Body of pancreas (tissue), 4 donors: ENCODE results near the gene AGAP1.

ENCODE experiments used
- POLR2A ChIP-seq, 3 donors: fragments of 450-650 bp; IDR thresholded peaks; one replicate each; pipeline ENCODE4 v1.6.1; 2016; ENCODE audit warnings: antibody characterized with exemption in 3 of 3, mild to moderate bottlenecking in 2 of 3
- TF ChIP-seq, protein P1 (sequence below), 7 experiments: fragments of 450-650 bp in 4 of 7; fragments of 200-600 bp in 3 of 7; sonication (generic) in 3 of 7; IDR thresholded peaks; one replicate each; pipeline ENCODE4 v1.5.1; 2016 to 2019; ENCODE audit warnings: antibody characterized with exemption in 7 of 7

DNA sequence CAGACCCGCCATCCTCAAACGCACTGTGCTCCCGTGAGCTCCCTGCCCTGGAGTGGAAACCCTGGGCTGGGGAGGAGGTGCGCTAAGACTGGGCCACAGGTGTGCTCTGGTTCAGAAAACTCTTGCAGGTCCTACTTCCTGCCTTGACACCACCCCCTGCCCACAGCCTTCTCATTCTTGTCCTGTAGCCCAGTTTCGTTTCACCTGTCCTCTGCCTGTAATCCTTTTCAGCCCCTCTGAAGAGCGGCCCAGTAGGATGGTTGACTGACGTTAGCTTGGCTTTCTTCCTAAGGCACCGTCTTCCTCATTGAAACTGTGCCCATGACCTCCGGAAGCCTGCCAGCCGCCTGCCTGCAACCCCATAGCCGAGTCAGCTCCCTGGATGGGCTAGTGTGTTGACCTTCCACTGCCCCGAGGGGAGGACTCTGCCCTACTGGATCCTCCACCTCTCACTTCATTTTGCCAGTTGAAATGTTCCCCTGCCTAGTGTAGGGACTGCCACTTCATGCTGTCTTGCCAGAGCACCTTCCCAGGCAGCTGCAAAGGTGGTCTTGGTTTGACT, 116.9 kb downstream of the AGAP1 start:
- TF ChIP-seq, protein P1, sequence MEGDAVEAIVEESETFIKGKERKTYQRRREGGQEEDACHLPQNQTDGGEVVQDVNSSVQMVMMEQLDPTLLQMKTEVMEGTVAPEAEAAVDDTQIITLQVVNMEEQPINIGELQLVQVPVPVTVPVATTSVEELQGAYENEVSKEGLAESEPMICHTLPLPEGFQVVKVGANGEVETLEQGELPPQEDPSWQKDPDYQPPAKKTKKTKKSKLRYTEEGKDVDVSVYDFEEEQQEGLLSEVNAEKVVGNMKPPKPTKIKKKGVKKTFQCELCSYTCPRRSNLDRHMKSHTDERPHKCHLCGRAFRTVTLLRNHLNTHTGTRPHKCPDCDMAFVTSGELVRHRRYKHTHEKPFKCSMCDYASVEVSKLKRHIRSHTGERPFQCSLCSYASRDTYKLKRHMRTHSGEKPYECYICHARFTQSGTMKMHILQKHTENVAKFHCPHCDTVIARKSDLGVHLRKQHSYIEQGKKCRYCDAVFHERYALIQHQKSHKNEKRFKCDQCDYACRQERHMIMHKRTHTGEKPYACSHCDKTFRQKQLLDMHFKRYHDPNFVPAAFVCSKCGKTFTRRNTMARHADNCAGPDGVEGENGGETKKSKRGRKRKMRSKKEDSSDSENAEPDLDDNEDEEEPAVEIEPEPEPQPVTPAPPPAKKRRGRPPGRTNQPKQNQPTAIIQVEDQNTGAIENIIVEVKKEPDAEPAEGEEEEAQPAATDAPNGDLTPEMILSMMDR (IDR thresholded peaks at IDR 0.05): no peak
- TF ChIP-seq POLR2A (IDR thresholded peaks at IDR 0.05): no peak
